ENCODE measurements around the gene P2RX7.

DNA sequence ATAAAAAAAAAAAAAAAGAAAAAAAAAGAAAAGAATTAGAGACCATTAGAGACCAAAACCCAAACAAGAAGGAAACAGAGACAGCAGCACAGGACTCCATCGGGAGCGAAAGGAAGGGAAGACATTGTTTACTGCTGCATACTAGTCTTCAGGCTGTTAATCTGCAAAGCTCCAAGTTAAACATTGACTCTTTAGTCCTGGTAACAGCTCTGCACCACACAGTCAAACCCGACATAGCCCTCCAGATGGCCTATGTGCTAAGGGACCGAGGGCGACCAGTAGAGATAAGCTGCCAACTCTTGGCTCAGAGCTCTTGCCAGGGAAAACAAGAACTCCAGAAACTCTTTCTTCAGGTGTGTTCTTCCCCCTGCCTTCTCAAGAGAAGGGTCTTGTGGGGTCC, 85.1 kb downstream of the P2RX7 start:
- TF ChIP-seq POLR2A (IDR thresholded peaks at IDR 0.05), result no peak
- TF ChIP-seq, protein P1, sequence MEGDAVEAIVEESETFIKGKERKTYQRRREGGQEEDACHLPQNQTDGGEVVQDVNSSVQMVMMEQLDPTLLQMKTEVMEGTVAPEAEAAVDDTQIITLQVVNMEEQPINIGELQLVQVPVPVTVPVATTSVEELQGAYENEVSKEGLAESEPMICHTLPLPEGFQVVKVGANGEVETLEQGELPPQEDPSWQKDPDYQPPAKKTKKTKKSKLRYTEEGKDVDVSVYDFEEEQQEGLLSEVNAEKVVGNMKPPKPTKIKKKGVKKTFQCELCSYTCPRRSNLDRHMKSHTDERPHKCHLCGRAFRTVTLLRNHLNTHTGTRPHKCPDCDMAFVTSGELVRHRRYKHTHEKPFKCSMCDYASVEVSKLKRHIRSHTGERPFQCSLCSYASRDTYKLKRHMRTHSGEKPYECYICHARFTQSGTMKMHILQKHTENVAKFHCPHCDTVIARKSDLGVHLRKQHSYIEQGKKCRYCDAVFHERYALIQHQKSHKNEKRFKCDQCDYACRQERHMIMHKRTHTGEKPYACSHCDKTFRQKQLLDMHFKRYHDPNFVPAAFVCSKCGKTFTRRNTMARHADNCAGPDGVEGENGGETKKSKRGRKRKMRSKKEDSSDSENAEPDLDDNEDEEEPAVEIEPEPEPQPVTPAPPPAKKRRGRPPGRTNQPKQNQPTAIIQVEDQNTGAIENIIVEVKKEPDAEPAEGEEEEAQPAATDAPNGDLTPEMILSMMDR (IDR thresholded peaks at IDR 0.05 in 4 of 5, conservative IDR thresholded peaks at IDR 0.05 in 1 of 5), result no peak

Measured in gastrocnemius medialis (tissue), 4 donors.